Inferior parietal cortex (tissue), 1 donor: ENCODE results near the gene STK32C.

Experiments used
- DNase-seq: peaks from one replicate; pipeline ENCODE4 v3.0.0-alpha.2; 2016; ENCODE audit errors: extremely low spot score

The STK32C gene

DNA sequence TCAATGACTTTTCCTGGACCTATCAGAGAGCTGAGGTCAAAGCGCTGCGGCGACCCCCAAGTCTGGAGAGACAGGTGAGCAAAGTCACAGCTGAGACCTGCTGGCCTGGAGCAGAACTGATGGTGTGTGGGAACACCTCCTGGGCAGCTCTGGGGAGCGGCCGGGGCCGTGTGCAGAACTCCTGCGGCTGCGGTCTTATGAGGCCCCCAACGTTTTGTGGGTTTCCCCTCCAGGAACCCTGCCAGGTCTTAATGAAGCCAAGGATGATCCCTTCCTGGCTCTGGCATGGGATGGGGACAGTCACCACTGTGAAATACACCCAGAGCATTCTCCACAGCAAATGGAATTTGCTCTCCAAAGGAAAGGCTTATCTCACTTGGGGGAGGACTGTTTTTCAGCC lies 94.9 kb downstream of the STK32C start:
- DNase-seq, result no peak

DNA sequence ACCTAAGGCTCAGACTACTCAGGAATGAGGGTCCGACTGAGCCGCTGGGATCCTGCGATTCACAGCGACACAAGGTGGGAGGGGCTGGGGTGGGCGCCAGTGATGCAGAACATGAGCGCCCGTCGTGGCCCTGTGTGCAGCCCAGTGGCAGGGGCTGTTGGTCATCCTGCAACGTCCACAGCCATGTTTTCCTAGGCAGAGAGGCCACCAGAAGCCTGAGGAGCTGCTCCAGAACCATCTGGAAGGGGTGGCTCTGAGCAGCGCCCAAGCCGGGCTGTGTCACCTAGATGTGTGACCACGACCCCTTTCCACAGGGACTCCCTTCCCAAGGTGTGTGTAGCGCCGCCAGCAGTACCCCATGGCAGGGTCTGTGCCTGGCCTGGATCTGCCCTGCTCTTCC lies 96.5 kb downstream of the STK32C start:
- DNase-seq, result no peak

DNA sequence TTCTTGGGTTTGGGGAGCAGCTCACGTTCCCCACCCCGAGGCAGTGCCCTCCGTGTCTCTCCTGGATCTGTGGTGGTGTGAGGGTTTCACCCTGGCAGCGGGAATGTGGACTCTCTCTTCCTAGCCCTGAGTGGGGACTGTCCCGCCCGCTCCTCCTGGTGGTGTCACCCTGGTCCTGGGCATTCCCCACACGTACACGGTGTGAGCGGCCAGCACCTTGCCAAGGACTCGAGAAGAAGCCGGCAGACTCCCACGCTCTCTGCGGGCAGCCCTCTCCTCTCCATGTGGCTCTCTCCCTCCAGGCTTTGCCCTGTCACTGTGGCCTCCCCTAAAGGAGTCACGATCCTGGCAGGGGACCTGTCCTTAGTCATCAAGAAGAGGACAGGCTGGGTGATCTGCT lies 97.0 kb downstream of the STK32C start:
- DNase-seq, result no peak

DNA sequence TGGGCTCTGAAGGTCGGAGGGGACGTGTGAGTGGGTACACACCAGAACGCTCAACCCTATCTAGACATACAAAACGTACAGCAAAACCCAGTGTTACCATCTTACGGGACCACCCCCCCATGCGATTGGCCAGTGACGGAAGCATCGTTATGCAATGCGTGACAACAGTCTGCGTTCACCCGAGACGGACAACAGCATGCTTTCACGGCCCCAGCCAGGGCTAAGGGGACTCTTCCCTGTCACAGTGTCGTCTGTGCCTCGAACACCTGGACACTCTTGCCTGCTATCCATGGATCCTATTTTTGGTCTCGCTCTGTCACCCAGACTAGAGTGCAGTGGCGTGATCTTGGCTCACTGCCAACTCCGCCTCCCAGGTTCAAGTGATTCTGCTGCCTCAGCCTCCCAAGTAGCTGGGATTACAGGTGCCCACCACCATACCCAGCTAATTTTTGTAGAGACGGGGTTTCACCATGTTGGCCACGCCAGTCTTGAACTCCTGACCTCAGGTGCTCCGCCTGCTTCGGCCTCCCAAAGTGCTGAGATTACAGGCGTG lies 97.7 kb downstream of the STK32C start:
- DNase-seq, result no peak

DNA sequence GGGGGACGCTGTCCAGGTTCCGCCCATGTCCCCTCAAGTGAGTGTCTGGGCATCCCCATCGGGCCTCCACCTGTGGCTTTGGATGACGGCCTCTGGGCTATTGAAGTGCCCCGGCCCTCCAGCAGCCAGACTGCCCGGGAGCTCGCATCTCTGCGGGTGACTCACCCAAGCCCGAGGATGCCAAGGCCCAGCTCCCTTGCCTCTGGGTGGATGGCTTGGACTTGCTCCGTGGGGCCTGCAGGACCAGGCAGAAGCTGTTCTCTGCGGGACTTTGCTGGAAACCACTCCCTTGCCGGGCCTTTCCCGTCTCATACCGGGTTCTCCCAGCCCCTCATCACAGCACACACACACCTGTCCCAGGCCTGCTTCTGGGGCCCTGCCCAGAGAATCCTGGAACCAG lies 98.6 kb downstream of the STK32C start:
- no peak for DNase-seq

DNA sequence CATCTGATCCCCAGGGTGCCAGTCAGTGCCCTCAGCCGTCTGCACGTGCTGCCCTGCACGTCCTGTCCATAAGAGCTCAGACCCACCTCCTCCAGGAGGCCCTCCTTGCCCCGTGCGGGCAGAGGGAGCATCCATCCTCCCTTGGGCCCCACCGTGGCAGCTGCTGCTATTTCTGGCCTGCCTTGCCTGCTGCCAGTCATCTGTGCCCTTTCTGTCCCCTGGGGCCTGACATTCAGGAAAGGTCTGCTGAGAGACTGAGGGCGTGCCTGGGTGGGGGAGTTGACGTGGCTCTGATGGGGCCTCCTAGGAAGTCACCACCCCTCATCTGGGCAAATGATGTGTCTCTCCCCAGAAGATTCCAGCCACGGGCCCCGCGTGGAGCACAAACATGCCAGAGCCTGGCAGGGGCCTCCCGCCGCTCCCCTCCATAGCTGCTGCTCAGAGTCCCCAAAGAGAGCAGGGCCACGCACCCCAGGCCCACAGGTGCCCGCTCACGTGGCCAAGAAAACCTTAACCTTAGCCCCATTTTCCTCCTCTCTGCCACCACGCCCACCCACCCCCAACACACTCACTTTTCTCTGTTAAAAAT lies 99.2 kb downstream of the STK32C start:
- DNase-seq, result no peak

DNA sequence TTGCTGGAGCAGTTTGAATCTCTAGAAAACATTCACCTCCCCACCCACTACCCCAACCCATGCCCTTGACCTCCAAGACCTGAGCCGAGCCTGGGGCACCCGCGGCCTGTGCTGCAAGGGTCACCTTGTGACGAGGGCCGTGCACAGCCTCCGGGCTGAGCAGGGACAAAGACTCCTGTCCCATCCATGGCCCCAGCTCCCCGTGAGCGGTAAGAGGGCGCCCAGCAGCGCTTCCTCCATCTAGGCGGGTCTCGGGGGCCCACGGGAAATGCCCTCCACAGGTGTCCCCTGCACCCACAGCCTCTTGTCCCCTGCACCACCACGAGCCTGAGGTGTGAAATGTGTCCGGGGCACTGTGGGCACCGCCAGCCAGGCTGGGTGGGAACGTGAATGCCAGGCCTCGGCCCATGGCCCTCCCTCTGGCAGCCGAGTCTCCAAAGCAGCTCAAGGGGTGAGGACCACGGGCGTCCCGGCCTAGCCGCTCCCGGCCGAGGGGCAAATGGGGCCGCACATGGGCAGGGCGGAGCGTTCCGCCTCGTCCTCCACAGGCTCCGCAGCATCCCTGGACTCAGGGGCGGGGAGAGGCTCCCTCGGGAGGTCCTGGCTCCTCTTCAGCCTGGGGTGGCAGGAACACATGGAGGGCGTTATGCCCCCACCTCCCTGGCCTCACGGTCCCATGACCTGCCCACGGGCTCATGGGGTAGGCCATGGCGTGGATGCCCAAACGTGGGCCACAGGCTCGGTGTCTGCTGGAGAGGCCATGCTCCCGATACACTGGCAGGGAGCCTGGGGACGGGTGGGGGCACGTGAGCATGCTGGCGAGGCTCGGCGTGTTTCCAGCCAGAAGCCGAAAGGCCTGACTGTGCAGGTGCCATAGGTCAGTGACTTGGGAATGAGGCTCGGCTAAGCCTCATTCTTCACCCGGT lies 100.0 kb downstream of the STK32C start:
- no peak for DNase-seq

DNA sequence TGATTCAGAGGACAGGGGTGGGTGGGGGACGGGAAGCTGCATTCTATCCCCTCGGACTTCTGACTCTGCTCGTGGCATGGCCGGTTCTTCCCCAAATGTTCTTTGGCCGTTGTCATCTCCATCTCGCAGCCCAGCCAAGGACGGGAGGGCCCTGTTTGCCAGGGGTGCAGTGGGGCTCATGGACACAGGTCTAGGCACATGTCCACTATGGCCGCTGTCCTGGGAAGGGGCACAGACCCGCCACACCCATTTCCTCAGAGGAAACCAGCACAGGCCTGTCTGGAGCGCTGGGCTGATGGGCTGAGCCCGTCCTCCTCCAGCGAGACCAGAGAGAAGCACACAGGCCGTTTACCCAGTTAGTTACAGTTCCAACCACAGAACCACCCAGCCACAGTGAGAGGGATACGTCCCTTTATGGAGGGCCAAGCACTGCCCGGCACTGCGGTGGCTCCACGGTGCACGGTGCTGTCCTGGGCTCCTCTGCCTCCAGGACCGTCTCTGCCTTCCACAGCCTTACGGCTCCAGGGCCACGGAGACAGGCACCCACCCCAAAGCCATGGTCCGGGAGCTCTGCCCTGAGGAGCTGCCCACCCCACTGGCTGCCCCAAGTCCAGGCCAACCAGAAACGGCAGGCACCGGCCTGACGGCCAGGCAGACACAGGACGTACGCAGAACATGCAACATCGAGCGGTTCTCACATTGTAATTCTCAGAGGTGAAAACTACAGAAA lies 100.8 kb downstream of the STK32C start:
- DNase-seq, result no peak

DNA sequence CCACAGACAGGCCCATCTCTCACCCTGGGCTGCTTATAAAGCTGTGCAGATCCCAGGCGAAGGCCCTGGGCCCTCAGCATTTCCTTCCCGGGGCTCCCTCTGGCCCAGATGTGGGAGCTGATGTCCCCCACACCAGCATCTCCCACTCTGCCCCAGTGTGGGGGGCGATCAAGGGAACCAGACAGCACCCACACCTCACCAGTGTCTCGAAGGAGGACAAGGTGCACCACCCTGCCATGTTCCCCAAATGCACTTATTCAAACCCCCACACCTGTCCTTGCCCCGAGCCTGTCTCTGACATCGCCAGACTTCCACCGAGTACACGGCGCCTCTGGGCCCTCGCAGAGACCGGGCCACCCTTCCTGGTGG lies 101.4 kb downstream of the STK32C start:
- no peak for DNase-seq

DNA sequence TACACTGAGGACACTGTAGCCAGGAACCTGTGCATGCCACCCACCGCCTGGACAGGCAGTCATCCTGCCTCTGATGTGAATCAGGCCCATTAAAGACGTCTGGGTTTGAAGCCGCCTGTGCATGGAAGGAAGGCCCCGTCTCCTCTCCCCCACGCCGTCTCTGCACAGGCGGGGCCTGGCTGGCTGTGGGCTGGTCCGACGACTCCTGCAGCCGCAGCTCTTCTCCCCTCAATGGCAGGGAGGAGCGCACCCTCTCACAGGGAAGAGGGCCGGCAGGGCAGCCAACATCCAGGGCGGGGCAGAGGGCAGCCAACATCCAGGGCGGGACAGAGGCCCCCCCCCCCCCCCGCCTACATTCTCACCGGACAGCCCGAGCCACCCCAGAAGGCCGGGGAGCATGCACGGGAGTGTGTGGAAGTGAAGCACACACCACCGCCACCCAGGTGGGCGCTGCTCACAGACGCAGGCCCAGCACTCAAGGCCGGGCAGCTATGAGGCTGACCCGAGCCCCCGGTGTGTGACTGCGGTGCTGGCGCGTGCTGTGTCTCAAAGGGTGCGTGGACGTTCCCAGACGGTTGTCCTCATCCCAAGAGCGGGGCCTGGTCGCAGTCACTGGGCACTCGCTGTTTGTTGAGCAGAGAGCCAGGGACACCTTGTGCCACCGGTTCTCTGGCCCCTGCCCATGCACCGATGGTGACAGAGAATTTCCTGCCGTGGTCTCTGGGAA lies 101.9 kb downstream of the STK32C start:
- no peak for DNase-seq

DNA sequence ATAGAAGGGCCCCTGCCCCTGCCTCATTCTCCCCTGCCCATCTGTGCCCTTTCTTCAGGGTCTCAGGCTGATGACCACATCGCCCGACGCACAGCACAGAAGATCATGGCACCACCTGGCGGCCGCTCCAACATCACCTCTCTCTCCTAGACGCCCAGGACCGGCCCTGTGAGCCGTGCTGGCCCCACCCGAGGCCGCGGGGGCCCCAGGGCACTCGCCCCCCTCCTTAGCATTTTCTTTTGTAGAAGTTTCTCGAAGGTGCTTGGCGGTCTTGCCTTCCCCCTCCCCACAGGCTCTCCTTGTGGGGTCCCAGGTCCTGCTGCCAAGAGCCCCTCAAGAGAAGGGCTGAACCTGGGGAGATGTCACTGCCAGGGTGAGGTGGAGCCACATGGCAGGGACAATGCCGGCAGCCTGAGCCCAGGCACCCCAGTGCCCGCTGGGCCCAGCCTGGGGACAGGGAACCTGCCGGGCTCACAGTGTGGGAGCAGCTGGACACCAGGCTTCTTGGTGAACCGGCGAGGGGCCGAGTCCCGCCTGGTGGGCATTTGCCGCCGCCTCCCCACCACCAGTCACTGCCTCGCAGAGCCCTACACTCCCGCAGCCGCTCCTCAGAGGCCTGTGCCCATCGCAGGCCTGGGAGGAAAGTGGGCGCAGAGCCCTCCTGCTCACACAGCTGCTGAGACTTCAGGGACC lies 102.8 kb downstream of the STK32C start:
- DNase-seq, result no peak

DNA sequence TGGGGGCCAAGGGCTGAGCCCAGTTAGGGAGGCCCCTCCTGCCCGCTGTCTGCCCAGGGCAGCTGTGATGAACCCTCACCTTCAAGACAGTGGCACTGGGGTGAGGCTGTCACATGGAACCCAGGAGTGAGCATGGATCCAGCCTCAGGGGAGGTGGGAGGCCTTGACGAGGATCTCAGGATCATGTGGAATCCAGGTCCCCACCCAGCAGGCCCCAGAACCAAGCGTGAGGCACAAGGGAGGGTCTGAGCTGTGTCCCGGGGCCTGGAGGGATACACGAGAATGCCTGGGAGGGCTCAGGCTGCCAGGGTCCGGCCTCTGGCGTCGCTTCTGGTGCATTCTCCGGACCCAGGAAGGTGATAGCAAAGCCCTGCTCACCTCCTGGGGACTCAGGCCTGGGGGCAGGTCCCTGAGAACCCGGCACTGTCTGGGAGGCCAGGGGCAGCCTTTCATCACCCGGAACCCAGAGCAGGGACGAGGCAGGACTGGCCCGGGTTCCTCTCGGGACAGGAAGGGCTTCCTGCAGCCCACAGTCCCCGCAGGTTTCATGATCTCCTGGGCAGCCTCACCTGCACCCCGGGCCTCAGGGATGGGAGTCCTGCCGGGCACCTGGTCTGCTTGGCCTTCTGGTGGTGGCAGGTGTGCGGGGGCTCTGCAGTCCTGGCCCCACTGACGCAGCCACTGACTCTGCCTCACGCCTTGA lies 103.5 kb downstream of the STK32C start:
- no peak for DNase-seq

DNA sequence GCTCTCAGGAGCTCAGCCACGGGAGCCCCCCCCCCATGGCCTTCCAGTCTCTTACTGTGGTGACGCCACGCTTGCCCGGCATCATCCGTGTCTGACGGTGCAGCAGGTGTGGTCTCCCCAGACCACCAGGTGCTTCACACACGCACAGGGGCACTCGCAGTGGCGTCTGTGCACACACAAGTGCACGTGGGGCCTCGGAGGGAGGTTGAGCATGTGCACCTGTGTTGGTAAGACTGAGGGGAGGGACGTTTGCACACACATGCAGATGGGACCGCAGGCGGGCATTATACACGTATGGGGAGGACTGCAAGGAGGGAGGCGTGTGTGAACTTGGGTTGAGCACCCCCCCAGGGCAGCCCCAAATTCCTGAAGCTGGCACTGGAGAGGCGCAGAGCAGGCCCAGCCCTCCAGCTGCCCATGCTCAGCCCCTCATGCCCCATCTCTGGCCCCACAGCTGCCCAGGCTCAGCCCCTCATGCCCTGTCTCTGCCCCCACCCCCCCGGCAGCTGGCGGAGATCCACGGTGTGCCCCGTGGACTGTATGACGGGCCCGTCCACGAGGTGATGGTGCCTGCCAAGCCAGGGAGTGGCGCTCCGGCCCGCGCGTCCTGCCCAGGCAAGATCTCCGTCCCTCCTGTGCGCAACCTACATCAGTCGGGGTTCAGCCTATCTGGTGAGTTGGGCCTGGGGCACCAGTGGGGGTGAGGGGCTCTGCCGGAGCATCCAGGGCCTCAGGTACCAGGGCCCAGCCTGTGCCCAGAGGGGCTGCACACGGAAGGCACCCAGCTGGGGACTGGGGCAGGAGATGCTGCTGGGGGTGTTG lies 104.3 kb downstream of the STK32C start:
- DNase-seq, result no peak

DNA sequence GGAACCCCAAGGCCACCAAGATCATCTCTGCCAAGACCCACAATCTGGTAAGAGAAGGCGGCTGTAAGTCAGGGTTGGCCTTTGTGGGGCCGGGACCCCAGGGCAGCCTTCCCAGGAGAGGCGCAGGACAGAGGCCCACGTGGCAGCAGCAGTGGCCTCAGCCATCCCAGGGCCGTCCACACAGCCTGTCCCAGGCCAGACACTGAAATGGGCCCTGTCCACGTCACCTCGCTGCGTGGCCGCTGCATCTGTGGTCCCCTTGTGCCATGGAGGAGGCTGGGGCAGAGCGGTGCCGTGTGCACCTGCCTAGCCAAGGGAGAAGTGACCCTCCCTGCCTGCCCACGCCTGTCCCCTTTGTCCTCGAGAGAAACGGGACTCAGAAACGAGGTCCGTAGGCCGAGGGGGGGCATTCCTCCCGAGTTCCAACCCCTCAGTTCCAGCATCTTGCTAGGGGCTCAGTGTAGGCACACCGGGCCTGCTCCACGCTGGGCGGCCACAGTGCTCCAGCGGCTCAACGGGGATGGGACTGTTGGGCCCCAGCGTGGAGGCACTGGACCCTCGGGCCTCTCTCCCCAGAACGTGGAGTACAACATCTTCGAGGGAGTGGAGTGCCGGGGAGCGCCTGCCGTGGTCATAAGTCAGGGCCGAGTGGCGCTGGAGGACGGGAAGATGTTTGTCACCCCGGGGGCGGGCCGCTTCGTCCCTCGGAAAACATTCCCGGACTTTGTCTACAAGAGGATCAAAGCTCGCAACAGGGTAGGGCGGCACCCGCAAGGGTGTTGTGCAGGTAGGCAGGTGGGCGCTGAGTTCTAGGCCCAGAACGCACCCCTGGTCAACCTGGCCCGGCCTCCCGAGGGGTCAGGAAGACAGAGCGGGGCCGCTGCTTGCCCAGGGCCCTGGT lies 105.4 kb downstream of the STK32C start:
- DNase-seq, result no peak

DNA sequence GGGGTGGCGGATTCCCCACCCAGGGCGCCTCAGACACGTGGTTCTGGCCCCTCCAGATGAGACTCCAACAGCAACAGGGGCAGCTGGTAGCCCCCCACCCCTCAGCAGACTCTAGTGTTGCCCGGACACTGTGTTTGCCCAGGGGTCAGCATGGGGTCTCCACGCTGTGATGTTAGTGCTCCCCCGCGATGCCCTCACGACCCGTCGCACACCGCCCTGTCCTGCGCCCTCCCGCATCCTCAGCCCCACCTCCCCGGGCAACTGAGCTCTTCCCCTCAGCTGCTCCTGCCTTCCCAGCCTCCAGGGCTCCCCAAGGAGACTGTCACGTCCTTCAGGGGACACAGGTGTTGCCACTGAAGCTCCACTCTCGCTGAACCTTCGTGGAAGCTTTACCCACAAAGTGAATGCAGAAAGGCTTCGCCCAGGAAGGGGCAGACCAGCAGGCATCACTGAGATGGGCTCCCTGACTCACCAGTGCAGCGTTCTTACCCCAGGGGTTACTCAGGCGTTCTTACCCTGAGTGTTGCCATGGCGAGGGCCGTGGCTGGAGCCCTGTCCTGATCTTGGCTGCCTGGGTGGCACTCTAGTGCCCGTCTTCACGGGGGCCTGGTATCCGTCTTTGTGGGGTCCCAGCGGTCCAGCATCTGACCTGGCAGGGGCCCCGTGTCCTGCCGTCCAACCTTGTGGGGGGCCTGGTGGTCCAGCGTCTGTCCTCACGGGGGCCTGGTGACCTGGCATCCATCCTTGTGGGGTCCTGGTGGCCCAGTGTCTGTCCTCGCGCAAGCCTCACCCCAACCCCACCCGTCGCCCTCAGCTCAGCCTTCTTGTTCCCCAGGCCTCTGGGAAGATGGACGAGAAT lies 106.4 kb downstream of the STK32C start:
- no peak for DNase-seq

DNA sequence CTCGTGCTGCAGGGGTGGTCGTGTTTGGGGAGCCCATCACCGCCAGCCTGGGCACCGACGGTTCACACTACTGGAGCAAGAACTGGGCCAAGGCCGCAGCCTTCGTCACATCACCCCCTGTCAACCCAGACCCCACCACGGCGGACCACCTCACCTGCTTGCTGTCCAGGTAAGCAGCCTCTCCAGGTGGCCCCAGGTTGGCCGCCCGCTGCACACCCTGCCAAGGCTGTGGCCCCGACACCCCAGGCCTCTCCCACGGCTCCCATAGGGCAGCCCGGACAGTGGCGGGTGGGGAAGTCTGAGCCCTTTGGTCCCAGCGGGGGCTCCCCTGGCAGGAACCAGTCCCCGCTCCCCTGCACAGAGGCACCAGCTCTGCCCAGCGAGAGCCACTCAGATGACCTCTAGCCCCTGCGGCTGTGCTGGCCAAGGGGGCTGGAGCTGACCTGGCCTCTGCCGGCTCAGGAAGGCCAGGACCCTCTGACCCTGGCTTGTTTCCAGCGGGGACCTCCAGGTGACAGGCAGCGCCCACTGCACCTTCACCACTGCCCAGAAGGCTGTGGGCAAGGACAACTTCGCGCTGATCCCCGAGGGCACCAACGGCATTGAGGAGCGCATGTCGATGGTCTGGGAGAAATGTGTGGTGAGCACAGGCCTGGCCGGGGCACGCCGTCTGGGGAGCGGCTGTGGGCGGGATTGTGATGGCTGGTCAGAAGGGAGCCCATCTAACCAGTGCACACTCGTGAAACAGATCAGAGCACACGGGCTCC lies 107.2 kb downstream of the STK32C start:
- no peak for DNase-seq

DNA sequence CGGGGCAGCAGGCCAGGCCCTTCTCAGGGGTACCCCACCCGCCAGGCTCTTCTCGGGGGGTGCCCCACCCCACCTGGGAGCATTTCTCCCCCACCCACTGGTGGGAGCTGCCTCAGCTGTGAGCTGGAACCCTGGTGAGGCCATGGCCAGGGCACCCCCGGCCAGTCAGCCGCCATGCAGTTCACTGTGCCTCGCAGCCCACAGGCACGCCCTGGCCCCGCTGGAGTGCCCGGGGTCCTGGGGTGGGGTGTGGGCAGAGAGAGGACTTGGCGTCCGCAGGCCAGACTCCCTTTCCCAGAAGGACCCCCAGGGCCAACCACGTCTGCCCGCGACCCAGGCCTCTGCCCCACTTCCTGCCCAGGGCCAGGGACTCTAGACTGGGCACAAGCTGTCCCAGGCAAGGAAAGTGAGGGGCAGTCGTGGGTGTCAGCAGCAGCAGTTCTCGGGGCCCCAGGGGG lies 107.9 kb downstream of the STK32C start:
- no peak for DNase-seq
